ENCODE measurements around the gene SUPT3H. TPM values are rescaled to one million over a fixed set of nuclear protein-coding genes. Genes with fewer than 3 reads are reported as not detected.

Gene SUPT3H
- total and polyA plus RNA-seq, 2 donors from 2014 or later: 10.1 to 12.5 TPM

- H3K27ac ChIP-seq (ENCODE audit: low read depth in 2 of 2, low read length in 2 of 2): no peak overlapping the region
- no peak overlapping the region for H3K9ac ChIP-seq (ENCODE audit: low read length in 3 of 3)
- no peaks in the 10 kb centered on the region for H3K27me3 ChIP-seq (ENCODE audit: control insufficient read depth, insufficient read depth, low read length)
- DNase-seq: no peak
- no peaks in the 10 kb centered on the region for H3K4me1 ChIP-seq (ENCODE audit: control insufficient read depth in 2 of 3, insufficient read depth in 2 of 3, low read depth in 1 of 3, low read length in 3 of 3)
- peak; percentile 25 for FAIRE-seq
- intact Hi-C loops (cut with DNase I): no loop called here
- TF ChIP-seq, protein P1, sequence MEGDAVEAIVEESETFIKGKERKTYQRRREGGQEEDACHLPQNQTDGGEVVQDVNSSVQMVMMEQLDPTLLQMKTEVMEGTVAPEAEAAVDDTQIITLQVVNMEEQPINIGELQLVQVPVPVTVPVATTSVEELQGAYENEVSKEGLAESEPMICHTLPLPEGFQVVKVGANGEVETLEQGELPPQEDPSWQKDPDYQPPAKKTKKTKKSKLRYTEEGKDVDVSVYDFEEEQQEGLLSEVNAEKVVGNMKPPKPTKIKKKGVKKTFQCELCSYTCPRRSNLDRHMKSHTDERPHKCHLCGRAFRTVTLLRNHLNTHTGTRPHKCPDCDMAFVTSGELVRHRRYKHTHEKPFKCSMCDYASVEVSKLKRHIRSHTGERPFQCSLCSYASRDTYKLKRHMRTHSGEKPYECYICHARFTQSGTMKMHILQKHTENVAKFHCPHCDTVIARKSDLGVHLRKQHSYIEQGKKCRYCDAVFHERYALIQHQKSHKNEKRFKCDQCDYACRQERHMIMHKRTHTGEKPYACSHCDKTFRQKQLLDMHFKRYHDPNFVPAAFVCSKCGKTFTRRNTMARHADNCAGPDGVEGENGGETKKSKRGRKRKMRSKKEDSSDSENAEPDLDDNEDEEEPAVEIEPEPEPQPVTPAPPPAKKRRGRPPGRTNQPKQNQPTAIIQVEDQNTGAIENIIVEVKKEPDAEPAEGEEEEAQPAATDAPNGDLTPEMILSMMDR (IDR thresholded peaks at IDR 0.05; ENCODE audit: borderline replicate concordance, extremely low read depth, insufficient read depth): no peak
- peaks cover 0 to 8% (median 0%) of the 10 kb centered on the region in 3 donors for H3K9me3 ChIP-seq (ENCODE audit: control insufficient read depth in 2 of 3, insufficient read depth in 1 of 3, low read length in 3 of 3)
- no peak overlapping the region for H3K4me3 ChIP-seq (ENCODE audit: low read length in 3 of 3)
- no peaks in the 10 kb centered on the region for H3K36me3 ChIP-seq (ENCODE audit: control insufficient read depth in 2 of 3, insufficient read depth in 3 of 3, low read length in 3 of 3)
These were observed 408.1 kb downstream of the SUPT3H start for GRCh38 chr6:44969446-44970185.

- H3K9me3 ChIP-seq (ENCODE audit: control insufficient read depth in 2 of 3, insufficient read depth in 1 of 3, low read length in 3 of 3): peaks cover 0 to 4% (median 0%) of the 10 kb centered on the region in 3 donors
- H3K27ac ChIP-seq (ENCODE audit: low read depth in 2 of 2, low read length in 2 of 2): no peak overlapping the region
- no peaks in the 10 kb centered on the region for H3K4me1 ChIP-seq (ENCODE audit: control insufficient read depth in 2 of 3, insufficient read depth in 2 of 3, low read depth in 1 of 3, low read length in 3 of 3)
- no peaks in the 10 kb centered on the region for H3K36me3 ChIP-seq (ENCODE audit: control insufficient read depth in 2 of 3, insufficient read depth in 3 of 3, low read length in 3 of 3)
- DNase-seq: no peak
- no peak overlapping the region for H3K4me3 ChIP-seq (ENCODE audit: low read length in 3 of 3)
- TF ChIP-seq, protein P1 (IDR thresholded peaks at IDR 0.05; ENCODE audit: borderline replicate concordance, extremely low read depth, insufficient read depth): no peak
- FAIRE-seq: no peak
- intact Hi-C loops (cut with DNase I): no loop called here
- no peak overlapping the region for H3K9ac ChIP-seq (ENCODE audit: low read length in 3 of 3)
- H3K27me3 ChIP-seq (ENCODE audit: control insufficient read depth, insufficient read depth, low read length): no peaks in the 10 kb centered on the region
These were observed 410.3 kb downstream of the SUPT3H start for GRCh38 chr6:44967481-44967880.

DNA sequence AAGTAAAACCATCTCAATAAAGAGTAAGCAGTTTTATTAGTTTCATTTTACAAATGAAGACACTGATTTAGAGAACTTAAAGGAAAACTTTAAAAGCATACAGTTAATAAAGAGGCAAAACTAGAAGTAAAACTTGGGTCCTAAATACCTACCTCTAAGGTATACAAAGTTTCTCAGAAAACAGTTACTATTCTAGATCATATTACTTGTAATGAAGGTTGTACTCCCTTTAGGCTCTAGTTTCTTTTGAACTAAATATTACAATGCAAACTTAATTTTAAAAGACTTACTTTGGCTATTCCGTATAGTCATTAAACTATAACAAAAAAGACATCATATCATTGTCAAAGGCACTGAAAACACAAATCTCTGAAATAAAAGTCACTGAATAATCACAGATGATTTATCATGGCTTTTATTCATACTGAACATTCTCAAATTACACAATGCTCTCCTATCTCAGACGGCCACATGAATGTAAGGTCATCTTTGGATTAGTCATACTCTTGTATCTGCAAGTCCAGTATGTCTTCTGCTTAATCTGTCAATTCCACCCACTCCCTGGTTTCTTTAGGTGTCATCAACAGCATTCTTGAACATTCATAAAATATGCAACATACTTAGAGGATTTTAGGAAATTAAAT is 411.2 kb downstream of the SUPT3H start:
- no peaks in the 10 kb centered on the region for H3K4me1 ChIP-seq (ENCODE audit: control insufficient read depth in 2 of 3, insufficient read depth in 2 of 3, low read depth in 1 of 3, low read length in 3 of 3)
- H3K27ac ChIP-seq (ENCODE audit: low read depth in 2 of 2, low read length in 2 of 2): no peak overlapping the region
- intact Hi-C loops (cut with DNase I): no loop called here
- no peak overlapping the region for H3K4me3 ChIP-seq (ENCODE audit: low read length in 3 of 3)
- no peak overlapping the region for H3K9ac ChIP-seq (ENCODE audit: low read length in 3 of 3)
- no peaks in the 10 kb centered on the region for H3K36me3 ChIP-seq (ENCODE audit: control insufficient read depth in 2 of 3, insufficient read depth in 3 of 3, low read length in 3 of 3)
- TF ChIP-seq, protein P1 (IDR thresholded peaks at IDR 0.05; ENCODE audit: borderline replicate concordance, extremely low read depth, insufficient read depth): no peak
- DNase-seq: peak in 1 of 5 donors; percentile 3
- no peaks in the 10 kb centered on the region for H3K27me3 ChIP-seq (ENCODE audit: control insufficient read depth, insufficient read depth, low read length)
- no peak for FAIRE-seq
- H3K9me3 ChIP-seq (ENCODE audit: control insufficient read depth in 2 of 3, insufficient read depth in 1 of 3, low read length in 3 of 3): no peaks in the 10 kb centered on the region
